ENCODE measurements around the gene MYZAP.

- TF ChIP-seq POLR2AphosphoS5 (IDR thresholded peaks at IDR 0.05; ENCODE audit: low read depth, low read length) (no peak), POLR2A (IDR thresholded peaks at IDR 0.05; ENCODE audit: low read depth, low read length) (no peak), TAF1 (IDR thresholded peaks at IDR 0.05; ENCODE audit: low read depth, low read length) (no peak), POU2F2 (IDR thresholded peaks at IDR 0.05; ENCODE audit: low read depth, low read length) (no peak), SPI1 (IDR thresholded peaks at IDR 0.05; ENCODE audit: low read depth, low read length) (no peak)
These were observed 106.5 kb downstream of the MYZAP start for GRCh38 chr15:57698243-57698642.

Measured in GM12891 (cell line).